ENCODE results near the gene NEUROG3. TPM values are rescaled to one million over a fixed set of nuclear protein-coding genes. Genes with fewer than 3 reads are reported as not detected.
"Not testable (repeated sequence)": the region's sequence is repeated elsewhere in the genome, so short reads cannot be mapped to it uniquely, and the experiment has no call there.

Gene NEUROG3
- total RNA-seq, 1 experiment from 2014 or later, result 2.4 TPM

GRCh38 chr10:69537449-69537848 is 35.8 kb downstream of the NEUROG3 start (continued):
- TF ChIP-seq CTCF (IDR thresholded peaks at IDR 0.05) (no peak), RORB (CRISPR knock-in tag; IDR thresholded peaks at IDR 0.05) (no peak), ARID4B (CRISPR knock-in tag; IDR thresholded peaks at IDR 0.05; ENCODE audit: borderline replicate concordance) (no peak), CBFB (CRISPR knock-in tag; IDR thresholded peaks at IDR 0.05; ENCODE audit: low read depth) (no peak), NFATC4 (CRISPR knock-in tag; IDR thresholded peaks at IDR 0.05) (no peak), ZNF671 (CRISPR knock-in tag; IDR thresholded peaks at IDR 0.05) (no peak), STAT6 (CRISPR knock-in tag; conservative IDR thresholded peaks at IDR 0.05; ENCODE audit: low read depth) (no peak), E2F1 (CRISPR knock-in tag; IDR thresholded peaks at IDR 0.05) (no peak), ESRRA (CRISPR knock-in tag; IDR thresholded peaks at IDR 0.05; ENCODE audit: borderline replicate concordance) (no peak), TEAD4 (CRISPR knock-in tag; IDR thresholded peaks at IDR 0.05) (no peak), ZNF263 (CRISPR knock-in tag; IDR thresholded peaks at IDR 0.05; ENCODE audit: low read depth) (no peak), CREB1 (CRISPR knock-in tag; IDR thresholded peaks at IDR 0.05) (no peak)

GRCh38 chr10:69536521-69536920 is 36.7 kb downstream of the NEUROG3 start:
- H3K27ac Mint-ChIP-seq; H3K4me3 Mint-ChIP-seq; DNase-seq (ENCODE audit: low spot score); H3K4me1 Mint-ChIP-seq; ATAC-seq; POLR2A ChIA-PET: not testable (repeated sequence)
- peaks cover 18% of the 10 kb centered on the region for H3K36me3 Mint-ChIP-seq
- peaks cover 69% of the 10 kb centered on the region for H3K9me3 Mint-ChIP-seq
- CTCF ChIA-PET, result interaction anchor here (0.6 kb wide), 1 partner anchor 117 kb away, joined by 3 read pairs; no protein-coding TSS in a partner anchor
- H3K27me3 Mint-ChIP-seq (ENCODE audit: low read depth), result peaks cover 23% of the 10 kb centered on the region

- no peak overlapping the region for H3K4me3 Mint-ChIP-seq
- peaks cover 13% of the 10 kb centered on the region for H3K27me3 Mint-ChIP-seq (ENCODE audit: low read depth)
- no peak overlapping the region for H3K27ac Mint-ChIP-seq
- ChIA-PET CTCF (no interaction called here), POLR2A (no interaction called here)
- DNase-seq (ENCODE audit: low spot score), result no peak
- H3K4me1 Mint-ChIP-seq, result no peaks in the 10 kb centered on the region
- H3K36me3 Mint-ChIP-seq, result no peaks in the 10 kb centered on the region
- TF ChIP-seq NR1H2 (CRISPR knock-in tag; IDR thresholded peaks at IDR 0.05) (no peak), GTF2I (CRISPR knock-in tag; conservative IDR thresholded peaks at IDR 0.05) (no peak), ZBTB43 (CRISPR knock-in tag; IDR thresholded peaks at IDR 0.05) (no peak), ZNF121 (CRISPR knock-in tag; IDR thresholded peaks at IDR 0.05) (no peak), ZNF263 (CRISPR knock-in tag; IDR thresholded peaks at IDR 0.05; ENCODE audit: low read depth) (no peak), ATF2 (CRISPR knock-in tag; IDR thresholded peaks at IDR 0.05; ENCODE audit: borderline replicate concordance, low read depth) (no peak), TEAD1 (CRISPR knock-in tag; IDR thresholded peaks at IDR 0.05) (no peak), SMAD4 (CRISPR knock-in tag; IDR thresholded peaks at IDR 0.05) (no peak)
- peaks cover 48% of the 10 kb centered on the region for H3K9me3 Mint-ChIP-seq
- ATAC-seq, result no peak
These were observed 39.6 kb downstream of the NEUROG3 start for GRCh38 chr10:69533658-69534057.
